ENCODE measurements around the gene SKP1.
"Not testable (repeated sequence)": the region's sequence is repeated elsewhere in the genome, so short reads cannot be mapped to it uniquely, and the experiment has no call there.

SKP1 gene

GRCh38 chr5:134161513-134162395 lies 15.0 kb downstream of the SKP1 start:
- ATAC-seq (ENCODE audit: insufficient read depth, low read depth) (no peak), DNase-seq (no peak)
- no peak overlapping the region for H3K4me3 ChIP-seq (ENCODE audit: low read depth in 1 of 2, low read length in 2 of 2)
- no peak for TF ChIP-seq CTCF (IDR thresholded peaks at IDR 0.05; ENCODE audit: borderline replicate concordance, extremely low read depth, low read length, poor library complexity, severe bottlenecking)
- TF ChIP-seq EZH2 (IDR thresholded peaks at IDR 0.05; ENCODE audit: borderline replicate concordance, low read depth, low read length, severe bottlenecking), result no peak
- H4K20me1 ChIP-seq (ENCODE audit: insufficient read depth, low read length), result no peaks in the 10 kb centered on the region
- peaks cover 94% of the 10 kb centered on the region for H3K36me3 ChIP-seq (ENCODE audit: insufficient read depth, low read length)
- no peaks in the 10 kb centered on the region for H3K27me3 ChIP-seq (ENCODE audit: insufficient read depth, low read length, poor library complexity)
- no peak overlapping the region for H3K9ac ChIP-seq (ENCODE audit: low read depth, low read length)
- H3K79me2 ChIP-seq (ENCODE audit: insufficient read depth, low read length), result peaks cover 46% of the 10 kb centered on the region
- no peak overlapping the region for H3K4me2 ChIP-seq (ENCODE audit: insufficient read depth, low read length)
- no peak overlapping the region for H2AFZ ChIP-seq (ENCODE audit: low read depth, low read length)
- H3K9me3 ChIP-seq (ENCODE audit: insufficient read depth, low read length, severe bottlenecking), result peaks cover 8% of the 10 kb centered on the region
- no peaks in the 10 kb centered on the region for H3K4me1 ChIP-seq (ENCODE audit: insufficient read depth, low read length)
- H3K27ac ChIP-seq (ENCODE audit: low read length), result no peak overlapping the region

GRCh38 chr5:134153657-134154056 lies 23.1 kb downstream of the SKP1 start:
- H3K36me3 ChIP-seq (ENCODE audit: insufficient read depth, low read length), result peaks cover 92% of the 10 kb centered on the region

GRCh38 chr5:134153241-134153640 lies 23.5 kb downstream of the SKP1 start:
- ATAC-seq (ENCODE audit: insufficient read depth, low read depth) (no peak), DNase-seq (no peak)
- Histone ChIP-seq H3K4me2 (ENCODE audit: insufficient read depth, low read length) (no peak overlapping the region), H3K9ac (ENCODE audit: low read depth, low read length) (no peak overlapping the region), H3K79me2 (ENCODE audit: insufficient read depth, low read length) (peaks cover 21% of the 10 kb centered on the region), H2AFZ (ENCODE audit: low read depth, low read length) (no peak overlapping the region), H3K27ac (ENCODE audit: low read length) (no peak overlapping the region), H3K27me3 (ENCODE audit: insufficient read depth, low read length, poor library complexity) (no peaks in the 10 kb centered on the region), H3K9me3 (ENCODE audit: insufficient read depth, low read length, severe bottlenecking) (no peaks in the 10 kb centered on the region), H3K4me3 (ENCODE audit: low read depth in 1 of 2, low read length in 2 of 2) (no peak overlapping the region), H3K36me3 (ENCODE audit: insufficient read depth, low read length) (peaks cover 90% of the 10 kb centered on the region), H3K4me1 (ENCODE audit: insufficient read depth, low read length) (no peaks in the 10 kb centered on the region), H4K20me1 (ENCODE audit: insufficient read depth, low read length) (peaks cover 18% of the 10 kb centered on the region)
- TF ChIP-seq CTCF (IDR thresholded peaks at IDR 0.05; ENCODE audit: borderline replicate concordance, extremely low read depth, low read length, poor library complexity, severe bottlenecking) (no peak), EZH2 (IDR thresholded peaks at IDR 0.05; ENCODE audit: borderline replicate concordance, low read depth, low read length, severe bottlenecking) (no peak)

More at GRCh38 chr5:134153657-134154056, 23.1 kb downstream of the SKP1 start:
- H3K4me3 ChIP-seq (ENCODE audit: low read depth in 1 of 2, low read length in 2 of 2), result no peak overlapping the region
- H3K27me3 ChIP-seq (ENCODE audit: insufficient read depth, low read length, poor library complexity), result no peaks in the 10 kb centered on the region
- TF ChIP-seq EZH2 (IDR thresholded peaks at IDR 0.05; ENCODE audit: borderline replicate concordance, low read depth, low read length, severe bottlenecking), result no peak
- no peak for TF ChIP-seq CTCF (IDR thresholded peaks at IDR 0.05; ENCODE audit: borderline replicate concordance, extremely low read depth, low read length, poor library complexity, severe bottlenecking)
- ATAC-seq (ENCODE audit: insufficient read depth, low read depth) (no peak), DNase-seq (no peak)
- no peak overlapping the region for H3K9ac ChIP-seq (ENCODE audit: low read depth, low read length)
- H2AFZ ChIP-seq (ENCODE audit: low read depth, low read length), result no peak overlapping the region
- H3K79me2 ChIP-seq (ENCODE audit: insufficient read depth, low read length), result peaks cover 20% of the 10 kb centered on the region
- H3K4me1 ChIP-seq (ENCODE audit: insufficient read depth, low read length), result no peaks in the 10 kb centered on the region
- no peak overlapping the region for H3K27ac ChIP-seq (ENCODE audit: low read length)
- H4K20me1 ChIP-seq (ENCODE audit: insufficient read depth, low read length), result peaks cover 15% of the 10 kb centered on the region
- H3K9me3 ChIP-seq (ENCODE audit: insufficient read depth, low read length, severe bottlenecking), result no peaks in the 10 kb centered on the region
- no peak overlapping the region for H3K4me2 ChIP-seq (ENCODE audit: insufficient read depth, low read length)

- H3K9ac ChIP-seq (ENCODE audit: low read depth, low read length); H3K27me3 ChIP-seq (ENCODE audit: insufficient read depth, low read length, poor library complexity); H3K4me1 ChIP-seq (ENCODE audit: insufficient read depth, low read length); H2AFZ ChIP-seq (ENCODE audit: low read depth, low read length); H3K4me3 ChIP-seq (ENCODE audit: low read depth in 1 of 2, low read length in 2 of 2); ATAC-seq (ENCODE audit: insufficient read depth, low read depth); DNase-seq; H3K4me2 ChIP-seq (ENCODE audit: insufficient read depth, low read length); H3K27ac ChIP-seq (ENCODE audit: low read length); H3K9me3 ChIP-seq (ENCODE audit: insufficient read depth, low read length, severe bottlenecking): not testable (repeated sequence)
- Histone ChIP-seq H3K36me3 (ENCODE audit: insufficient read depth, low read length) (peaks cover 87% of the 10 kb centered on the region), H4K20me1 (ENCODE audit: insufficient read depth, low read length) (peaks cover 20% of the 10 kb centered on the region), H3K79me2 (ENCODE audit: insufficient read depth, low read length) (peaks cover 24% of the 10 kb centered on the region)
These were observed 24.4 kb downstream of the SKP1 start for GRCh38 chr5:134152173-134152832.
